Activated CD4-positive, alpha-beta memory T cell treated with anti-CD3 and anti-CD28 coated beads for 36 hours (primary cell): Measurements from ENCODE around the gene CLSTN2. TPM values are rescaled to one million over a fixed set of nuclear protein-coding genes. Genes with fewer than 3 reads are reported as not detected.

Experiments used
- CTCF ChIA-PET: fragments of 350-600 bp; sonication (Branson Sonifier 250); formaldehyde crosslinking; loops from one replicate; lab custom pipeline; 2021; ENCODE audit warnings: antibody characterized with exemption, inconsistent platforms; lab: Charles Lee
- POLR2A ChIA-PET: fragments of 350-600 bp; sonication (Branson Sonifier 250); formaldehyde crosslinking; loops from one replicate; lab custom pipeline; 2021; ENCODE audit warnings: antibody characterized with exemption; lab: Charles Lee
- DNase-seq: peaks from one replicate; pipeline ENCODE4 v3.0.0-alpha.2; 2020
- H3K27ac Mint-ChIP-seq: one replicate; pipeline ENCODE4 v1.8.0; 2021; ENCODE audit warnings: mixed read lengths
- H3K27me3 Mint-ChIP-seq: one replicate; pipeline ENCODE4 v1.8.0; 2021; ENCODE audit warnings: mixed read lengths
- H3K36me3 Mint-ChIP-seq: one replicate; pipeline ENCODE4 v1.8.0; 2021; ENCODE audit warnings: mixed read lengths
- H3K4me1 Mint-ChIP-seq: one replicate; pipeline ENCODE4 v1.8.0; 2021; ENCODE audit warnings: low read depth, mixed read lengths
- H3K4me3 Mint-ChIP-seq: one replicate; pipeline ENCODE4 v1.8.0; 2021; ENCODE audit warnings: mild to moderate bottlenecking, mixed read lengths
- H3K9me3 Mint-ChIP-seq: one replicate; pipeline ENCODE4 v1.8.0; 2021; ENCODE audit warnings: mixed read lengths
- intact Hi-C: fragments of 100-400 bp; cut with micrococcal nuclease; formaldehyde crosslinking; loops from one replicate; pipeline ENCODE4 v1.15.1; 2023
- total RNA-seq, 2 experiments: library from RNA; stranded (reverse); gene quantifications; one replicate each; pipeline ENCODE4 v1.2.3, GENCODE V29; 2021

The CLSTN2 gene
- total RNA-seq, 2 experiments from 2014 or later = not detected

- Mint-ChIP-seq H3K27ac (no peak overlapping the region), H3K4me3 (no peak overlapping the region), H3K36me3 (no peaks in the 10 kb centered on the region), H3K9me3 (no peaks in the 10 kb centered on the region), H3K27me3 (peaks cover 3% of the 10 kb centered on the region), H3K4me1 (no peaks in the 10 kb centered on the region)
- ChIA-PET POLR2A (no interaction called here), CTCF (no interaction called here)
- intact Hi-C loops = no loop called here
- DNase-seq = no peak
Measured at GRCh38 chr3:140343211-140344081, 408.5 kb downstream of the CLSTN2 start.

GRCh38 chr3:140344082-140344454 is 409.1 kb downstream of the CLSTN2 start:
- ChIA-PET CTCF (no interaction called here), POLR2A (no interaction called here)
- H3K4me1 Mint-ChIP-seq = no peaks in the 10 kb centered on the region
- intact Hi-C loops = no loop called here
- H3K9me3 Mint-ChIP-seq = no peaks in the 10 kb centered on the region
- H3K4me3 Mint-ChIP-seq = no peak overlapping the region
- H3K36me3 Mint-ChIP-seq = no peaks in the 10 kb centered on the region
- DNase-seq = no peak
- H3K27me3 Mint-ChIP-seq = peaks cover 4% of the 10 kb centered on the region
- no peak overlapping the region for H3K27ac Mint-ChIP-seq

- Mint-ChIP-seq H3K4me3 (no peak overlapping the region), H3K9me3 (no peaks in the 10 kb centered on the region), H3K4me1 (no peaks in the 10 kb centered on the region), H3K36me3 (no peaks in the 10 kb centered on the region), H3K27ac (no peak overlapping the region), H3K27me3 (peaks cover 6% of the 10 kb centered on the region)
- intact Hi-C loops = no loop called here
- POLR2A ChIA-PET = no interaction called here
- CTCF ChIA-PET = no interaction called here
- no peak for DNase-seq
Measured at GRCh38 chr3:140344601-140345205, 409.7 kb downstream of the CLSTN2 start.

- Mint-ChIP-seq H3K9me3 (no peaks in the 10 kb centered on the region), H3K4me1 (no peaks in the 10 kb centered on the region), H3K4me3 (no peak overlapping the region), H3K27ac (no peak overlapping the region), H3K36me3 (no peaks in the 10 kb centered on the region), H3K27me3 (peaks cover 6% of the 10 kb centered on the region)
- intact Hi-C loops = no loop called here
- ChIA-PET POLR2A (no interaction called here), CTCF (no interaction called here)
- no peak for DNase-seq
Measured at GRCh38 chr3:140347151-140347550, 412.2 kb downstream of the CLSTN2 start.

- ChIA-PET POLR2A (no interaction called here), CTCF (no interaction called here)
- no peak for DNase-seq
- no peak overlapping the region for H3K4me3 Mint-ChIP-seq
- H3K9me3 Mint-ChIP-seq = no peaks in the 10 kb centered on the region
- H3K4me1 Mint-ChIP-seq = no peaks in the 10 kb centered on the region
- no peaks in the 10 kb centered on the region for H3K36me3 Mint-ChIP-seq
- no peak overlapping the region for H3K27ac Mint-ChIP-seq
- peaks cover 6% of the 10 kb centered on the region for H3K27me3 Mint-ChIP-seq
- intact Hi-C loops = no loop called here
Measured at GRCh38 chr3:140349938-140350337, 415.0 kb downstream of the CLSTN2 start.

GRCh38 chr3:140351466-140351865 is 416.5 kb downstream of the CLSTN2 start:
- H3K27ac Mint-ChIP-seq = no peak overlapping the region
- intact Hi-C loops = no loop called here
- ChIA-PET POLR2A (no interaction called here), CTCF (no interaction called here)
- H3K4me3 Mint-ChIP-seq = no peak overlapping the region
- no peaks in the 10 kb centered on the region for H3K9me3 Mint-ChIP-seq
- DNase-seq = no peak
- no peaks in the 10 kb centered on the region for H3K4me1 Mint-ChIP-seq
- H3K27me3 Mint-ChIP-seq = peaks cover 8% of the 10 kb centered on the region
- no peaks in the 10 kb centered on the region for H3K36me3 Mint-ChIP-seq

- DNase-seq = no peak
- Mint-ChIP-seq H3K9me3 (no peaks in the 10 kb centered on the region), H3K36me3 (no peaks in the 10 kb centered on the region), H3K4me3 (no peak overlapping the region), H3K27me3 (peaks cover 2% of the 10 kb centered on the region), H3K4me1 (no peaks in the 10 kb centered on the region), H3K27ac (no peak overlapping the region)
- ChIA-PET CTCF (no interaction called here), POLR2A (no interaction called here)
- intact Hi-C loops = no loop called here
Measured at GRCh38 chr3:140355481-140355880, 420.5 kb downstream of the CLSTN2 start.

- H3K27ac Mint-ChIP-seq = no peak overlapping the region
- intact Hi-C loops = no loop called here
- H3K4me3 Mint-ChIP-seq = no peak overlapping the region
- H3K27me3 Mint-ChIP-seq = peaks cover 2% of the 10 kb centered on the region
- H3K36me3 Mint-ChIP-seq = no peaks in the 10 kb centered on the region
- H3K9me3 Mint-ChIP-seq = no peaks in the 10 kb centered on the region
- no peaks in the 10 kb centered on the region for H3K4me1 Mint-ChIP-seq
- DNase-seq = no peak
- CTCF ChIA-PET = no interaction called here
- POLR2A ChIA-PET = no interaction called here
Measured at GRCh38 chr3:140358686-140359085, 423.7 kb downstream of the CLSTN2 start.

GRCh38 chr3:140359233-140359995 is 424.4 kb downstream of the CLSTN2 start:
- no peak overlapping the region for H3K4me3 Mint-ChIP-seq
- H3K4me1 Mint-ChIP-seq = no peaks in the 10 kb centered on the region
- intact Hi-C loops = no loop called here
- DNase-seq = no peak
- H3K27me3 Mint-ChIP-seq = peaks cover 2% of the 10 kb centered on the region
- ChIA-PET CTCF (no interaction called here), POLR2A (no interaction called here)
- no peaks in the 10 kb centered on the region for H3K9me3 Mint-ChIP-seq
- no peaks in the 10 kb centered on the region for H3K36me3 Mint-ChIP-seq
- H3K27ac Mint-ChIP-seq = no peak overlapping the region

- Mint-ChIP-seq H3K4me1 (no peaks in the 10 kb centered on the region), H3K9me3 (no peaks in the 10 kb centered on the region), H3K27ac (no peak overlapping the region), H3K36me3 (no peaks in the 10 kb centered on the region), H3K27me3 (peaks cover 2% of the 10 kb centered on the region), H3K4me3 (no peak overlapping the region)
- ChIA-PET CTCF (no interaction called here), POLR2A (no interaction called here)
- intact Hi-C loops = no loop called here
- no peak for DNase-seq
Measured at GRCh38 chr3:140360332-140360731, 425.3 kb downstream of the CLSTN2 start.

GRCh38 chr3:140363801-140364200 is 428.8 kb downstream of the CLSTN2 start:
- ChIA-PET CTCF (no interaction called here), POLR2A (no interaction called here)
- Mint-ChIP-seq H3K27ac (no peak overlapping the region), H3K27me3 (no peaks in the 10 kb centered on the region), H3K4me3 (no peak overlapping the region), H3K9me3 (no peaks in the 10 kb centered on the region), H3K4me1 (no peaks in the 10 kb centered on the region), H3K36me3 (no peaks in the 10 kb centered on the region)
- no peak for DNase-seq
- intact Hi-C loops = no loop called here

- POLR2A ChIA-PET = no interaction called here
- Mint-ChIP-seq H3K9me3 (no peaks in the 10 kb centered on the region), H3K4me3 (no peak overlapping the region)
Measured at GRCh38 chr3:140365872-140366697, 431.1 kb downstream of the CLSTN2 start.

More at GRCh38 chr3:140365872-140366697, 431.1 kb downstream of the CLSTN2 start:
- intact Hi-C loops = no loop called here
- Mint-ChIP-seq H3K36me3 (no peaks in the 10 kb centered on the region), H3K4me1 (no peaks in the 10 kb centered on the region), H3K27me3 (no peaks in the 10 kb centered on the region), H3K27ac (no peak overlapping the region)
- DNase-seq = no peak
- CTCF ChIA-PET = no interaction called here
